ENCODE data around the gene DNM2.
"Not testable (repeated sequence)": the region's sequence is repeated elsewhere in the genome, so short reads cannot be mapped to it uniquely, and the experiment has no call there.

The DNM2 gene

GRCh38 chr19:10752913-10753704 lies 35.2 kb downstream of the DNM2 start:
- no peak for DNase-seq (ENCODE audit: low spot score)

DNA sequence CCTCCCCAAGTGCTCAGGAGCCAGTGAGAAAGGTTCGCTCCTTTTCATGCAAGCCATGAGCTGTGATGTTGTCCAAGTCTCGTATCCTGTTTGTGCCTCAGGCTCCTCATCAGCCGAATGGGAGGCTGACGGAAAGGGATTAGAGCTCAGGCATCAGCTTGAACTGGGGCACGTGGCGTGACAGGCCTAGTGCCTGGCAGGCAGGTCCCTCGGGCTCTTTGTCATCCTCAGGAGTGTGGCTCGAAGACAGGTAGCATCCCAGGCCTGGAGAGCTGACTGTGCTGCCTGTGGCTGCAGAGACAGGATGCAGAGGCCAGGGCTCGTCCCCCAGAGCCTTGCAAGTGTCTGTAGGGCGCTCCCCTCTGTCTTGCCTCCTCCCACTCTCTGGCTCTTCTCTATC lies 38.5 kb downstream of the DNM2 start:
- no peak for DNase-seq (ENCODE audit: low spot score)

GRCh38 chr19:10756791-10757190 lies 38.9 kb downstream of the DNM2 start:
- no peak for DNase-seq (ENCODE audit: low spot score)

DNA sequence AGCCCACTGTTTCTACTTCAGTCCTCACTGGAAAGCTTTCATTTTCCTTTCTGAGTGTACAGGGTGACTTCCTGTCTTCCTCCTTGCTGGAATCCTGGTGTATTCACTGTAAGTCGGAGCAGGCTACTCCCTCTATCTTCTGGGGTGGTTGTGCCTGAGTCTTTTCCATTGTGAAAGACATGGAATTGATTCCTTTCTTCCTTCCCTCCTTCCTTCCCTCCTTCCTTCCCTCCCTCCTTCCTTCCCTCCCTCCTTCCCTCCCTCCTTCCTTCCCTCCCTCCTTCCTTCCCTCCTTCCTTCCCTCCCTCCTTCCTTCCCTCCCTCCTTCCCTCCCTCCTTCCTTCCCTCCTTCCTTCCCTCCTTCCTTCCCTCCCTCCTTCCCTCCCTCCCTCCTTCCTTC lies 40.2 kb downstream of the DNM2 start:
- DNase-seq (ENCODE audit: low spot score) = not testable (repeated sequence)

- DNase-seq (ENCODE audit: low spot score) = no peak
These were observed 41.1 kb downstream of the DNM2 start for GRCh38 chr19:10758978-10759377.

- DNase-seq (ENCODE audit: low spot score) = no peak
These were observed 42.5 kb downstream of the DNM2 start for GRCh38 chr19:10760273-10760944.

DNA sequence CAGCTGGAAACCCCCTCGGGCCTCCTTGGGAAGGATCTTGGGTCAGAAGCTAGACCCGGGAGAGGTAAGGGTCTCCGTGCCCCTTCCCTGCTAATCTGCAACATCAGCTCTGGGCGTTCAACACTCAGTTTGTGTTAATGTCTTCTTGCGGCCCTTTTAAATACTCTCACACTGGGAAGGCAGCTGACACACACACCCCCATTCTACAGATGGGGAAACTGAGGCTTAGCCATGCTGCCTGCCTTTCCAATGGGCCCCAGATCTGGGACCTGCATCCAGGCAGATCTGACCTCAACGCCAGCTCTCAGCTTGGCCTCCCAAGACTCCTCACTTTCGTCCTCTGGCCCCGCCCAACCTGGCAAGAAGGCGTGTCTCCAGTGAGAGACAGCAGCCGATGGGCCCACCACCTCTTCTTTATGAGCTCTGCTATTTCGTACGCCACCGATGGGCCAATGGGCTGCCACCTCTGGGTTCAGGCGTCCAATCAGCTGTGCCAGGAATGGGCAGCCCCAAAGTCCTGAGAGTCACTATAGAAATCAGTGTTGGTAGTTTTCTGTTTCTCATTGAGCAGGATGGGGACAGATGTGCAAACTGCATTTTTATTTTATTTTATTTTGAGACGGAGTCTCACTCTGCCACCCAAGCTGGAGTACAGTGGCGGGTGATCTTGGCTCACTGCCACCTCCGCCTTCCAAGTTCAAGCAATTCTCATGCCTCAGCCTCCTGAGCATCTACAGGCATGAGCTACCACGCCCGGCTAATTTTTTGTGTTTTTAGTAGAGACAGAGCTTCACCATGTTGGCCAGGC lies 43.8 kb downstream of the DNM2 start:
- DNase-seq (ENCODE audit: low spot score) = no peak

GRCh38 chr19:10762656-10763055 lies 44.8 kb downstream of the DNM2 start:
- DNase-seq (ENCODE audit: low spot score) = peak; percentile 48

GRCh38 chr19:10763411-10763810 lies 45.5 kb downstream of the DNM2 start:
- DNase-seq (ENCODE audit: low spot score) = no peak

- DNase-seq (ENCODE audit: low spot score) = no peak
These were observed 46.0 kb downstream of the DNM2 start for GRCh38 chr19:10763828-10764339.

GRCh38 chr19:10764340-10764894 lies 46.5 kb downstream of the DNM2 start:
- no peak for DNase-seq (ENCODE audit: low spot score)

DNA sequence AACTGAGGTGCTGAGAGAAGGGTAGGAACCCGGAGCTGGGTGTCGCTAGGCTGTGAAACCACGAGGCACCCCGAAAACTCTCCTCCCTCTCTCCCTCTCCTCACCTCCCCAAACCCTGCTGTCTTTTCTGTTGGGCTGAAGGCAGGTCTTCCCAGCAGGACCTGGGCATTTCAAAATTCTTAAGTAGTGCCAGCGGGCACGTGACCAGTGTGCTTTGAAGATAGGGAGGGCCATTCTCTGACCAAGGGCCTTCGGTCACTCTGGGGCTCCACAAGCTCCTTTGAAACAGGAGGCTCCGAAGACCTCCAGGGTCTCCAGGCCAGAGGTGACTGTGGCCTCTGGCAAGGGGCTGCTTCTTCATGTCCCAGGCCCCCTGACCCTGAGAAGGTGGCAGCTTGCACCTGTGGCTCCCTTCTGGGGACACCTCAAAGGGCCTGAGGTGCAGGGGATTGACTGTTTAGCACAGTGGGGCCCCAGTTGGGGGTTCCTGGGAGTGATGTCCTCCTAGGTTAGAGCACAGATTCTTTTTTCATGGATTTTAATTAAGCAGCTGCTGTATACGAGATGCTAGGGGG lies 48.3 kb downstream of the DNM2 start:
- DNase-seq (ENCODE audit: low spot score) = no peak

DNA sequence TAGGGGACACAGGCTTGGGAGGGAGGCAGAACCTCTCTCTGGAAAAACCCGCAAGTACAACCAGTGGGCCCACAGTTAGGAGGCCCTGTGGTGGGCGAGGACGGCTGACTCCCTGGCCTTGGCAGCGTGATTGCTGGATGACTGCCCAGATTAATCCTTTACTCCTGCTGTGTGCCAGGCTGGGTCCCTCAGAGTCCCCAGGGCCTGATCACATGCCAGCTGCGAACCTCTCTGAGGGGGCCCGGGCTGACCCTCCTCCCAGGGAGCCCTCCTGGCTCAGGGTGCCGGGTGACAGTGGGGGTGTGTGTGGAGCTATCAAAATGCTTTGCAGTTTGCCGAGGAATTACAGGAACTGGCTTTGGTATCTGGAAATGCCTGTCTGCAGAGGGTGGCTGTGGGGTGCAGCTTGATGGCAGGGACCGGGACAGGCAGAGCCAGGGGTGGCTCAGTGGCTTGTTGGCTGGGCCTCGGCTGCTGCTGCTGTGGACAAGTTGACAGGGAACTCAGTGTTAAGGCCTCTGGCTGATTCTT lies 48.9 kb downstream of the DNM2 start:
- no peak for DNase-seq (ENCODE audit: low spot score)

GRCh38 chr19:10767726-10768125 lies 49.8 kb downstream of the DNM2 start:
- no peak for DNase-seq (ENCODE audit: low spot score)

GRCh38 chr19:10768369-10768768 lies 50.5 kb downstream of the DNM2 start:
- no peak for DNase-seq (ENCODE audit: low spot score)

DNA sequence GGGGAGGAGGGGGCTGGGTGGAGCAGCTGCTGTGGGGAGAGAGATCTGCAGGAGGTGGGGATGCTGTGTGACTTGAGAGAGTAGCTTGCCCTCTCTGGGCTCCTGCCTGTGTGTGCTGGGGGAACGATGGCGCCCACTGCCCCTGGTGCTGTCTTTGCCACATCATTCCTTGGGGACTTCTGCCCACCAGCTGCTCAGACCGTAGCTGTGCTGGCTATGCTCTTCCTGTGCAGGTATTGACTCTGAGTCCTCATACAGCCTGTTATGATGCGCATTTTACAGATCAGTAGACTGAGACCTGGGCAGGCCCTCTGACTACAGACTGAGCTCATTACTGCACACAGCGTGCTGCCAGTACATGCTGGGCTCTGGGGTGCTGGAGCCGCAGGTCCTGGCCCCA lies 51.1 kb downstream of the DNM2 start:
- DNase-seq (ENCODE audit: low spot score) = no peak

DNA sequence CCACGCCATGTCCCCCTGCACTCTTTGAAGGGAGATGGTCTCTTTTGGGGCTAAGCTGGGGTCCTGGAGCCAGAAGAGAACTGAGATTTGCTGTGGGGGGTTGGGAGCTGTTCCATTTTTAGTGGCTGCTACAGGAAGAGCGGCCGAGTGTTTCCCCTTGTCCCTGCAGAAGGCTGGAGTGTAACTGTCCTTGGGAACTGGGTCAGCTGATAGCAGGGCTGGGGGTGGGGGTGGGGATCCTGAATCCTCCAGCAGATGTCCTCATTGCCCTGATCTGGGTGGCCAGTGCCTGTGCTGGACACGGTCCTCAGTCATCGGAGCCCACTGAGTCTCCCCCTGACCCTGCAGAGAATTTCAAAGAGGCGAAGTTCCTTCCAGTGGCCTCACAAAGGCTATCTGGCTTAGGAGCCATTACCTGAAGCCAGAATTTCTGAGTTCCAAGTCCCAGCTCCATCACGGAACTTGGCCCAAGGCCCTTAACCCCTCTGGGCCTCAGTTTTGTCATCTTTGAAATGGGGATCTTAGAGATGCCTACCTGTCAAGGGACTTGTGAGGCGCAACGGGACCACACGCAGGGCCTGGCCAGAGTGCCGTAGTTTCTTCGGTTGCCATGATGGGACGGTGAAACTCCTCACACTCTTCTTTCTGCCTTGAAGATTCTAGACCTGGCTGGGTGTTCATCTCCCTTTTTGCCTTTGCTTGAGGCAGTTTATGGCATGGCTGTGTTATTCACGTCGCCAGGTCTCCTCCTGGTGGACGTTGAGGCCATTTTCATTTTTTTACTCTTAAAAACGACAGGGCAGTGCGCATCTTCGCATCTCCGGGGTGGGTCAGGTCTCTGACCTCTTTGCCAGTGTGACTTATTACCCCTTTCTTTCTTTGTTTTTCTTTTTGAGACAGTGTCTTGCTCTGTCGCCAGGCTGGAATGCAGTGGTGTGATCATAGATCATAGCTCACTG lies 51.9 kb downstream of the DNM2 start:
- DNase-seq (ENCODE audit: low spot score) = peak; percentile 25

GRCh38 chr19:10773969-10774368 lies 56.1 kb downstream of the DNM2 start:
- DNase-seq (ENCODE audit: low spot score) = no peak

DNA sequence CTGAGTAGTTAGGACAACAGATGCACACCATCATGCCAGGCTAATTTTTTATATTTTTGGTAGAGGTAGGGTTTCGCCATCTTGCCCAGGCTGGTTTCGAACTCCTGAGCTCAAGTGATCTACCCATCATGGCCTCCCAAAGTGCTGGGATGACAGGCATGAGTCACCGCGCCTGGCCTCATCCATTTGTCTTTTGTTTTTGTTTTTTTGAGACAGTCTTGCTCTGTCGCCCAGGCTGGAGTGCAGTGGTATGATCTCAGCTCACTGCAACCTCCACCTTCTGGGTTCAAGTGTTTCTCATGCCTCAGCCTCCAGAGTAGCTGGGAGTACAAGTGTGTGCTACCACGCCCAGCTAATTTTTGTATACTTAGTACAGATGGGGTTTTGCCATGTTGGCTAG lies 57.0 kb downstream of the DNM2 start:
- no peak for DNase-seq (ENCODE audit: low spot score)

DNA sequence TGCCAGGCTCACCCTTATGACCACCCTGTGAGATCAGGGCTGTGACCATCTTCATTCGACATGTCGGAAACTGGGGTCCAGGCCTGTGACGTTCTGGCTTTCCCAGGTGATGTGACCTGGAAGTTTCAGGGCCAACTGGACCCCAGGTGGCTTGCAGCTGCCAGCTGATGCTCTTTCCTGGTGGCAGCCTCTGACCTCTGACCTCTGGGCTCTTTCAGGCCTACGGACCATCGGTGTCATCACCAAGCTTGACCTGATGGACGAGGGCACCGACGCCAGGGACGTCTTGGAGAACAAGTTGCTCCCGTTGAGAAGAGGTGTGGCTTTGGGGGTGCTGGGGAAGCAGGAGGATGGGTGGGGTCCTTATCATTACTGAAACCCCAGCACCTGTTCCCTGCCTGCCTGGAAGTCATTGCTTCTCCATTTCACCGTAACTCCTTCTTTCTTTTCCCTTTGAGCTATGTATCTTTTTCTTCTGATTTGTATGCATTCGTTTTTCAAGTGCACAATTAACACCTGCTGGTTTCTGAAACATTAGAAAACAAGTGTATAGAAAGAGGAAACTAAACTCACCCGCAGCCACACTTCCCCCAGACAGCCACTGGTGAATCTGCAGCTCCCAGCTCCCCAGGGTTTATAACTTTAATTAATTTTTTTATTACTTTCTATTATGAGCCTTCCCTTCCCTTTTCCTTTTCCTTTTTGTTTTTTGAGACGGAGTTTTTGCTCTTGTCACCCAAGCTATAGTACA lies 59.2 kb downstream of the DNM2 start:
- no peak for DNase-seq (ENCODE audit: low spot score)
